ENCODE data around the gene PIAS4.

The PIAS4 gene

DNA sequence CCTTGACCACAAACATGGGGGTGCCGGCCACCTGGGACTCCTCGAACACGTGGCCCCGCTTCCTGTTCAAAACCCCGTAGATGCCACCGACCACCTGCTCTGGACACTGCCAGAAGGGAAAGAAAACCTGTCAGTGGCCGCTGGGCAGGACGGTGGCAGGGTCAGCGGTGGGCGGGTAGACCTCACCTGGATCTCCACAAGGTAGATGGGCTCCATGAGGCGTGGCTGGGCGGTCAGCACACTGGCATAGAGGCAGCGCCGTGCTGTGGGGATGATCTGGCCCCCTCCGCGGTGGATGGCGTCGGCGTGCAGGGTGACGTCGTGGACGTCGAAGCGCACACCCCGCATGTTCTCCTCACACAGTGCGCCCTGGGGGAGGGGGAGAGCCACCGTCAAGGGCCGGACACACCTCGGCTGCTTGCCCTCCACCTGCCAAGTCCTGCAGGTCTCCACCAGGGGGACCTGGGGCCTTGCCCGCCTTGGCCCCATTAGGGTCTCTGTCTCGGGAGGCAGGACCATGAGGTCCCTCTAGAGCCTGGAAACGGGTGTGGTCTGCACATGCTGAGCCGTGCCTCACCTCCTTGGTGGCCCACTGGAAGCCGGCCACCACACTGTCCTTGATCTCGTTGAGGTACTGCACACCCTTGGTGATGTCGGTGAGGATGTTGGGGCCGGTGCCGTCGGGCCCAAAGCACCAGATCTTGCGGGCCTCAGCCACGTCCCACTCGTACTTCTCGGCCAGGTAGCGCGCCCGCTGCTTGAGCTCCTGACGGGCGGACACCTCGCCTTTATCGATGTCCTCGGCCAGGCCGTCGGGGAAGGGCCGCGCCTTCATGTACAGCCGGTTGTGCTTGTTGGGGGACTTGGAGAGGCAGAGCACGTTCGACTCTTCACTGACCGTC, 30.0 kb upstream of the PIAS4 start:
- no peak for DNase-seq (ENCODE audit: low read depth in 2 of 2)

DNA sequence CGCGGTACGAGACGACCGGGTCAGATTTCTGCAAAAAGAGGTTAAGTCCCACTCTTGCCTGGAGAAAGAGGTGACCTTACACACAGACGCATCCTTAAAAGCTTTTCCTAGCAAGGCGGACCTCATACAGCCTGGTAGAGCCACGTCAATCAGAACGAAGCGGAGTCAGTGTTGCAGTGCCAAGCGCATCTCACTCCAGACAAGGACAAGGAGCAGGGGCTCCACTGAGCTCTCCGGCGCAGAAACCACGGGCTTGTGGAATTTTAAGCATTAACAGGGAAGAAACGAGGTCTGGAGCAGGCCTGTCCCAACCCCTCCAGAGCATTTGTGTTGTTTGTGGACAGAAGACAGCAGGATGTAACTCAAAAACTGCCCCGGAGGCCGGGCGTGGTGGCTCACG, 29.4 kb upstream of the PIAS4 start:
- DNase-seq (ENCODE audit: low read depth in 2 of 2) = no peak

DNA sequence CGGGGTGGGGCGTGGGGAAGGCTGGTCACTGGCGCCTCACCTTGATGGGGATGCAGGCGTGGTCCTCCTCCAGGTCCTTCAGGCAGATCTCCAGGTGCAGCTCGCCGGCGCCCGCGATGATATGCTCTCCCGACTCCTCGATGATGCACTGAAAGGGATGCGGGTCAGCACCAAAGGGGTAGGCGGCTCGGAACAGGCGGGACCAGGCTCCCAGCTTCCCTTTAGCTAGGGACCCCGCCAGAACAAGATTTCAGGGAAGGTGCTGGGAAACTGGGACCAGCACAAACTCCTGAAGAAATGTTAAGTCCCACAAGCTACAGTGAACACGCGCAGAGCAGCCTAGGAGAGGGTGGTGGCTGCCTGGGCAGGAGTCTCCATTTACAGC, 28.3 kb upstream of the PIAS4 start:
- DNase-seq (ENCODE audit: low read depth in 2 of 2) = no peak

DNA sequence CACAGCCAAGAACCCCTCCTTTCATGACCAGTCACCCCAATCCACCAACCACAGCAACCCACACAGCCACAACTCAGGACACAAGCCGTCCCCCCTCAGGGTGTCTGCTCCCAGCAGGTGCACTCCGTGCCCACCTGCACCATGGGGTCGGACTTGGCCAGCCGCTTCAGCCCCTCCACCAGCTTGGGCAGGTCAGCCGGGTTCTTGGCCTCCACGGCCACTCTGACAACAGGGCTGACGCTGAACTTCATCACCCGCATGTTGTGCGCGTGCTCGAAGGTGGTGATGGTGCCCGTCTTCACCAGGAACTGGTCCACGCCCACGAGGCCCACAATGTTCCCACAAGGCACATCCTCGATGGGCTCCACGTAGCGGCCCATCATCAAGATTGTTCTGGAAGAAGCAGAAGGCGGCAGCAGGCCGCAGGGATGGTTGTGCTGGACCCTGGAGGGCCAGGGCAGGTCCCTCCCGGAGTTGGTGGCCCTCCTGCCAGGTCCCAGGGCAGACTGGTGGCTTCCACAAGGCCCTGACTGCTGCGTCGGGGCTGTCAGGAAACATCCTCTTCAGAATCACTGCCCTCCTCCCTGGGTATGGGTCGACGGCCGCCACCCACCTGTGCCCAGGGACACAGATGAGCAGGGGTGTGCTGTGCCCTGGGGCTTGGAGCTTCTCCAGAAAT, 27.7 kb upstream of the PIAS4 start:
- DNase-seq (ENCODE audit: low read depth in 2 of 2) = no peak

DNA sequence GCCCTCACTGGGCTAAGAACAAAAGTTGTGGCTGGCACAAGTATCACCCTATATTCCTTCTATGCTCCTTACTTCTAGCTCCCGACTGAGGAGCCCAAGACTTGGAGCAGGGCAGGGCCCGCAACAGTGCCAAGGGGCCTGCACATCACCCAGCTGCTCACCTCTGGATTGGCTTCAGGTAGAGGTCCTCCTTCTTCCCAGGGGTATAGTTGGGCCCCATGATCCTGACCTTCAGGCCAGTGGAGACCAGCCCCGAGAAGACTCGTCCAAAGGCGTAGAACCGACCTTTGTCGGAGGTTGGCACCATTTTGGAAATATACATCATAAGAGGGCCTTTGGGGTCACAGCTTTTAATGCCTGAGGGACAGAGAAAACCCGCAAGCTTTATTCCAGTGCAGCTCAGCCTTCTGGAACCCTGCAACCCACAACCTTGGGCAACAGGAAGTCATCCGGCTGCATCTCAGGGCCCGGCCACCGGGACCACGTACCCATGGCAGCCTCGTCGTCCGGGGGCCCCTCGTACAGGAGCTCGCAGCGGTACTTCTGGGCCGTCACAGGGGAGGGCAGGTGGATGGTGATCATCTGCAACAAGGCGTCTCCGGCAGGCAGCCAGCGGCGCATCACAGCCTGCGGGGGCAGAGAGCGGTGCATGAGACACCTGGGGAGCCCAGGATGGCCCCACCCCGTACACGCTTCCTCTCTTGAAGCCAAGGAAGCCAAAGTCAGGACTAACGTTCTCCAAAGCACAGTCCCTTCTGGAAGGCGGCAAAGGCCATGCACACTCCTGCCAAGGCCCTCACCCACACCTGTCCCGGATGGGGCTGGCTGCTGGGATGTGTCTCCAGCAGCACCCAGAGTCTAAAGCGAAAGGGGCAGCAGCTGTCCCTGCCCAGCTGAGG, 26.9 kb upstream of the PIAS4 start:
- DNase-seq (ENCODE audit: low read depth in 2 of 2) = no peak

DNA sequence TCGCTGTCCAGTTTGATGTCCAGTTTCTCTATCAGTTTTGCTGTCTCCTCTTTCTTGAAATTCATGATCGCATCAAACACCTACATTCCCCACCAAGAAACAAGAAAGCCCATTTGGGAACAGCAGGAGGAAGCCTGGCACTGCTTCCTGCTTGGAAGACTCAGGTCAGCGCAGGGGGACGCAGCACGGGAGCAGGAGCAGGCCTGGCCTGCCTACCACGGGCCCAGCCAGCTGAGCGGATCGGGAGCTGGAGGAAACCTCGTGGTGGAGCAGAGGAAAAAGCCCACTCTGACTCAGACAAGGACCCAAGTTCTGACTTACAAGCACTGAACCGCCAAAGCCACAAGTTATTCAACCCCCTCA, 26.2 kb upstream of the PIAS4 start:
- DNase-seq (ENCODE audit: low read depth in 2 of 2) = no peak

- no peak for DNase-seq (ENCODE audit: low read depth in 2 of 2)
Measured at GRCh38 chr19:3981736-3982681, 25.5 kb upstream of the PIAS4 start.

GRCh38 chr19:3982701-3983541, 24.6 kb upstream of the PIAS4 start:
- no peak for DNase-seq (ENCODE audit: low read depth in 2 of 2)

- DNase-seq (ENCODE audit: low read depth in 2 of 2) = no peak
Measured at GRCh38 chr19:3983542-3983914, 24.0 kb upstream of the PIAS4 start.

DNA sequence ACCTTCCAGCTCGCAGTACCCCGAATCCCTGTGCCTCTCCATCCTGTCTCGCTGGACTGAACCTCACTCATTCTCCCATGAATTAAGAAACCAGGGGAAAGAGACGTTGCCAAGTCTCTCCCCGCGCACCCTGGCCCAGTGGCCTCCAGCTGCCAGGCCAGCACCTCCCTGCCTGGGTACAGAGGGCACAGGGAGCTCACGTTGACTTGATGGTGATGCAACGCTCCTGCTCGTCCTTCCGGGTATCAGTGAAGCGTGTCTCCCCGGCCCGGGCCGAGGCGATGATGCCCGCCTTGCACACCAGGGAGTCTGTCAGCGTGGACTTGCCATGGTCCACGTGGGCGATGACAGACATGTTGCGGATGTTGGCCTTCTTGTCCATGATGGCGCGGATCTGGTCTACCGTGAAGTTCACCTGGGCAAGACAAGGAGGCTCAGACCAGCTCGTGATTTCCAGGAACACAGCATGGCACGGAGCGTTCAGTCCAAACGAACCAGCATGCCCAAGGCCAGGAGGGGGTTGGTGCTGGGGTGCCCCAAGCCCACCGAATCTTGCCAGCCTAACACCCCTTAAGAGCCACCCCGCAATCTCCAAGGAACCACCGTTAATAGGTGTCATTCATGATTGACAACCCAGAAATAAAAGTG, 23.5 kb upstream of the PIAS4 start:
- no peak for DNase-seq (ENCODE audit: low read depth in 2 of 2)

GRCh38 chr19:3984584-3984907, 23.0 kb upstream of the PIAS4 start:
- DNase-seq (ENCODE audit: low read depth in 2 of 2) = no peak

- peak; percentile 88 to 90 for DNase-seq (ENCODE audit: low read depth in 2 of 2)
Measured at GRCh38 chr19:3984908-3985642, 22.5 kb upstream of the PIAS4 start, which contains the start of gene EEF2. Gene EEF2, minus strand, starts transcription at chr19:3985463. Its CDS starts 83 bp downstream, at chr19:3985380.

- no peak for DNase-seq (ENCODE audit: low read depth in 2 of 2)
Measured at GRCh38 chr19:3985643-3986259, 21.8 kb upstream of the PIAS4 start.

DNA sequence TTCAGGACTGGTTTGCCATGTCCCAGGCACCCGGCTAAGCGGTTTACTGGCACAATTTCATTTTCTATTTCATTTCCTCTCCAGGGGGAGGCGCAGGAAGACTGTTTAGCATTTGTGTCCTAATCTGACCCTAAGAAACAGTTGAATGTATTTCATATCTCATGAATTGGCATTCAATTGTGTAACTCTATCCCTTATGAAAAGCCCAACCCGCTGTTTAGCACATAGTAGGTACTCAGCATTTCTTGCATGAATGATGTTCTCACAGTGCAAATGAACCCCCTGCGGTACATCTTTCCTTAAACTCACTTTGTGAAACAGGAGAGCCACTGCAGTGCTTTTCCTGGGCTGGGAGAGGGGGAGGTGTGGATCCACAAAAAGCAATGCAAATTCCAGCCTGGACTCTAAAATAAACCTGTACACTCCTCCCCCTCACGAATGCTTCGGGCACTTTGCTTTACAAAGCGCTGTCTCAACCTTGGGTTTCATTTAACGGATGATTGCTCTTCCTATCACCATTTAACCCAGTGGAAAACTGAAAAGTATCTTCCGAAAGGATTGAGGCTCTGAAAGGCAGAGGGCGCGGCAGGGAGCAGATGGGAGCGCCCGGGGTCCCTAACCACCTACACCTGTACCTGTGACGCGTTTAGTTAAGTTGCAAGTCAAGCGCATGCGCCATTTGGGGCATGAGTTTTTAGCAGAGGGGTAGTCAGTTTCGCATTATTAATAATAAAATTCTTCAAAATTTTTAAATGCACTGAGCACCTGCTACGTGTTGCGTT, 21.1 kb upstream of the PIAS4 start:
- no peak for DNase-seq (ENCODE audit: low read depth in 2 of 2)

GRCh38 chr19:3987619-3988371, 19.7 kb upstream of the PIAS4 start:
- DNase-seq (ENCODE audit: low read depth in 2 of 2) = peak; percentile 69 to 82

- no peak for DNase-seq (ENCODE audit: low read depth in 2 of 2)
Measured at GRCh38 chr19:3990815-3991117, 16.8 kb upstream of the PIAS4 start.

- DNase-seq (ENCODE audit: low read depth in 2 of 2) = no peak
Measured at GRCh38 chr19:3995607-3996006, 11.9 kb upstream of the PIAS4 start.
